HepG2 (cell line): ENCODE results near the gene ABHD15. TPM values are rescaled to one million over a fixed set of nuclear protein-coding genes. Genes with fewer than 3 reads are reported as not detected.

Source experiments
- ARNT ChIP-seq: fragments of 450-650 bp; IDR thresholded peaks from 2 replicates; pipeline ENCODE4 v1.6.1; 2017
- DR1 ChIP-seq: sonication (generic); formaldehyde crosslinking; IDR thresholded peaks from 2 replicates; pipeline ENCODE4 v1.8.0; 2021; ENCODE audit warnings: mild to moderate bottlenecking, missing genetic modification reagents, inconsistent platforms
- FIP1L1 ChIP-seq: fragments of 200-400 bp; formaldehyde crosslinking; IDR thresholded peaks from 2 replicates; pipeline ENCODE4 v1.6.1; 2018; ENCODE audit warnings: low read depth, mild to moderate bottlenecking, low read length, moderate library complexity, borderline replicate concordance; ENCODE audit not compliant: insufficient read depth
- GMEB2 ChIP-seq: IDR thresholded peaks from 2 replicates; pipeline ENCODE4 v1.6.1; 2016; ENCODE audit warnings: missing biosample characterization, missing genetic modification reagents, low read depth
- HHEX ChIP-seq: IDR thresholded peaks from 2 replicates; pipeline ENCODE4 v1.6.1; 2016; ENCODE audit warnings: control low read depth
- HNRNPLL ChIP-seq: fragments of 200-400 bp; formaldehyde crosslinking; IDR thresholded peaks from 2 replicates; pipeline ENCODE4 v1.6.1; 2017; ENCODE audit warnings: mild to moderate bottlenecking, low read depth, low read length; ENCODE audit not compliant: poor library complexity, severe bottlenecking
- JDP2 ChIP-seq: sonication (generic); formaldehyde crosslinking; IDR thresholded peaks from 2 replicates; pipeline ENCODE4 v1.8.1; 2022; ENCODE audit warnings: missing genetic modification reagents, borderline replicate concordance
- KAT8 ChIP-seq: IDR thresholded peaks from 2 replicates; pipeline ENCODE4 v1.6.1; 2016; ENCODE audit warnings: missing genetic modification reagents, missing compliant biosample characterization
- LCORL ChIP-seq, 2 experiments: fragments of 450-650 bp in 1 of 2; sonication (generic) in 1 of 2; formaldehyde crosslinking in 1 of 2; IDR thresholded peaks; 2 replicates each; pipeline versions ENCODE4 v1.5.0 to v1.6.1; 2017 to 2020; ENCODE audit warnings: antibody characterized with exemption in 1 of 2, missing genetic modification reagents in 1 of 2
- MAX ChIP-seq: IDR thresholded peaks from 2 replicates; pipeline ENCODE4 v1.6.1; 2012; ENCODE audit warnings: inconsistent platforms
- NR2F1 ChIP-seq, 2 experiments: fragments of 450-650 bp in 1 of 2; formaldehyde crosslinking in 1 of 2; IDR thresholded peaks; 2 replicates each; pipeline versions ENCODE4 v1.5.0 to v1.6.1; 2016 to 2020; ENCODE audit warnings: mild to moderate bottlenecking in 1 of 2, missing compliant biosample characterization in 1 of 2, missing genetic modification reagents in 1 of 2, moderate library complexity in 1 of 2
- POLR2AphosphoS5 ChIP-seq: IDR thresholded peaks from 2 replicates; pipeline ENCODE4 v1.6.1; 2012; ENCODE audit warnings: low read depth, low read length
- SIN3A ChIP-seq: IDR thresholded peaks from 2 replicates; pipeline ENCODE4 v1.6.1; 2011; ENCODE audit warnings: low read depth, mild to moderate bottlenecking, control low read depth, low read length, borderline replicate concordance
- SPEN ChIP-seq: sonication (generic); formaldehyde crosslinking; IDR thresholded peaks from 2 replicates; pipeline ENCODE4 v1.5.1; 2020; ENCODE audit warnings: low read depth, mild to moderate bottlenecking, missing genetic modification reagents
- ZBTB25 ChIP-seq: IDR thresholded peaks from 2 replicates; pipeline ENCODE4 v1.6.1; 2018; ENCODE audit warnings: missing genetic modification reagents
- ZNF281 ChIP-seq: sonication (generic); formaldehyde crosslinking; IDR thresholded peaks from 2 replicates; pipeline ENCODE4 v1.4.0; 2020; ENCODE audit warnings: missing genetic modification reagents, borderline replicate concordance
- ZNF451 ChIP-seq: sonication (generic); formaldehyde crosslinking; IDR thresholded peaks from 2 replicates; pipeline ENCODE4 v1.5.0; 2020; ENCODE audit warnings: mild to moderate bottlenecking, missing genetic modification reagents
- ZNF512B ChIP-seq: sonication (generic); formaldehyde crosslinking; IDR thresholded peaks from 2 replicates; pipeline ENCODE4 v1.5.1; 2020; ENCODE audit warnings: missing genetic modification reagents, mild to moderate bottlenecking, borderline replicate concordance
- ZSCAN20 ChIP-seq: sonication (generic); formaldehyde crosslinking; IDR thresholded peaks from 2 replicates; pipeline ENCODE4 v1.4.0; 2020; ENCODE audit warnings: missing genetic modification reagents, mild to moderate bottlenecking, borderline replicate concordance
- polyA plus RNA-seq, 8 experiments: library from polyadenylated mRNA; depleted of rRNA in 3 of 8; stranded (reverse) in 7 of 8; unstranded in 1 of 8; fragments of >200 nt; fragmentation: Illumina TruSeq in 4 of 8; extraction: Trizol in 4 of 8; gene quantifications; 2 replicates each; pipeline versions ENCODE4 v1.2.1 to v1.2.3, GENCODE V29; 2011 to 2016; ENCODE audit warnings: low read depth in 4 of 8, missing spikeins in 1 of 8, mixed read lengths in 1 of 8; ENCODE audit not compliant: insufficient read depth in 1 of 8
- total RNA-seq, 5 experiments: library from RNA; depleted of rRNA; stranded (reverse); fragments of >200 nt; fragmentation: Illumina TruSeq; extraction: Trizol; gene quantifications; 2 replicates each; pipeline ENCODE4 v1.2.3, GENCODE V29; 2016; ENCODE audit warnings: low read depth in 1 of 5

The ABHD15 gene
- total and polyA plus RNA-seq, 2 of the 13 experiments (the other 11 are each of a cell fraction or from before 2014, with no cell fraction given), result 2.4 to 7.7 TPM

- TF ChIP-seq MAX (peak; percentile 34; the same call in 1 of the 2 replicates), LCORL (IDR thresholded peaks at IDR 0.05) (no peak), LCORL (CRISPR knock-in tag; IDR thresholded peaks at IDR 0.05) (0 out of 2 replicates have a peak, but pooled peaks have one; percentile 29), ZSCAN20 (CRISPR knock-in tag) (no peak), ZBTB25 (CRISPR knock-in tag) (peak; percentile 73), ARNT (no peak), GMEB2 (CRISPR knock-in tag) (no peak), ZNF512B (CRISPR knock-in tag) (no peak), FIP1L1 (no peak), JDP2 (CRISPR knock-in tag) (no peak), ZNF451 (peak; percentile 23; the same call in 1 of the 2 replicates), HHEX (CRISPR knock-in tag) (0 out of 2 replicates have a peak, but pooled peaks have one; percentile 34), NR2F1 (CRISPR knock-in tag; IDR thresholded peaks at IDR 0.05) (no peak), HNRNPLL (peak; percentile 16), ZNF281 (CRISPR knock-in tag) (peak; percentile 64), POLR2AphosphoS5 (no peak), SPEN (CRISPR knock-in tag) (peak; percentile 42; the same call in 1 of the 2 replicates), SIN3A (peak; percentile 93; the same call in 1 of the 2 replicates), DR1 (CRISPR knock-in tag) (no peak), KAT8 (CRISPR knock-in tag) (no peak)
Measured at GRCh38 chr17:29593591-29594518, 27.0 kb upstream of the ABHD15 start (continued).
